Astrocyte (in vitro differentiated cells and primary cell): Measurements from ENCODE around the gene NUDT21. TPM values are rescaled to one million over a fixed set of nuclear protein-coding genes. Genes with fewer than 3 reads are reported as not detected.
"Not testable (repeated sequence)": the region's sequence is repeated elsewhere in the genome, so short reads cannot be mapped to it uniquely, and the experiment has no call there.

ENCODE experiments used
- DNase-seq: peaks from one replicate; pipeline ENCODE4 v3.0.0-alpha.2; 2010; ENCODE audit warnings: low read depth
- FAIRE-seq: peaks from 2 replicates; lab custom pipeline; 2011; peaks lifted over from hg19 to GRCh38; lab: Jason Lieb, UNC
- H2AFZ ChIP-seq: 2 replicates; pipeline ENCODE4 v1.6.0; 2012; ENCODE audit warnings: low read depth, low read length, inconsistent platforms
- H3K27ac ChIP-seq: 2 replicates; pipeline ENCODE4 v1.5.1; 2011; ENCODE audit warnings: low read depth, low read length, inconsistent platforms
- H3K27me3 ChIP-seq: 2 replicates; pipeline ENCODE4 v1.6.0; 2011; ENCODE audit warnings: low read length, inconsistent platforms; ENCODE audit not compliant: insufficient read depth
- H3K36me3 ChIP-seq: 2 replicates; pipeline ENCODE4 v1.5.1; 2011; ENCODE audit warnings: low read length, inconsistent platforms; ENCODE audit not compliant: insufficient read depth
- H3K4me1 ChIP-seq: 2 replicates; pipeline ENCODE4 v1.5.1; 2011; ENCODE audit warnings: low read length, inconsistent platforms; ENCODE audit not compliant: insufficient read depth
- H3K4me2 ChIP-seq: 2 replicates; pipeline ENCODE4 v1.6.0; 2012; ENCODE audit warnings: low read length, inconsistent platforms
- H3K4me3 ChIP-seq: 2 replicates; pipeline ENCODE4 v1.5.1; 2011; ENCODE audit warnings: low read depth, mild to moderate bottlenecking, low read length, inconsistent platforms; ENCODE audit not compliant: insufficient read depth
- H3K79me2 ChIP-seq: 2 replicates; pipeline ENCODE4 v1.6.0; 2012; ENCODE audit warnings: mild to moderate bottlenecking, low read length, inconsistent platforms; ENCODE audit not compliant: insufficient read depth
- H3K9ac ChIP-seq: 2 replicates; pipeline ENCODE4 v1.6.0; 2012; ENCODE audit warnings: mild to moderate bottlenecking, low read length, inconsistent platforms
- H3K9me3 ChIP-seq: 2 replicates; pipeline ENCODE4 v1.5.1; 2012; ENCODE audit warnings: low read depth, mild to moderate bottlenecking, low read length, inconsistent platforms; ENCODE audit not compliant: insufficient read depth
- H4K20me1 ChIP-seq: 2 replicates; pipeline ENCODE4 v1.6.0; 2012; ENCODE audit warnings: low read length, inconsistent platforms; ENCODE audit not compliant: insufficient read depth
- H3K27ac Mint-ChIP-seq: one replicate; pipeline ENCODE4 v1.8.0; 2021; ENCODE audit warnings: mild to moderate bottlenecking, mixed read lengths; ENCODE audit not compliant: unreplicated experiment
- H3K27me3 Mint-ChIP-seq: one replicate; pipeline ENCODE4 v1.8.0; 2021; ENCODE audit warnings: low read depth, mixed read lengths; ENCODE audit not compliant: unreplicated experiment
- H3K36me3 Mint-ChIP-seq: one replicate; pipeline ENCODE4 v1.8.0; 2021; ENCODE audit warnings: low read depth, mixed read lengths; ENCODE audit not compliant: unreplicated experiment
- H3K4me1 Mint-ChIP-seq: one replicate; pipeline ENCODE4 v1.8.0; 2021; ENCODE audit warnings: low read depth, mixed read lengths; ENCODE audit not compliant: unreplicated experiment
- H3K4me3 Mint-ChIP-seq: one replicate; pipeline ENCODE4 v1.8.0; 2021; ENCODE audit warnings: mild to moderate bottlenecking, moderate library complexity, mixed read lengths; ENCODE audit not compliant: unreplicated experiment
- H3K9me3 Mint-ChIP-seq: one replicate; pipeline ENCODE4 v1.8.0; 2021; ENCODE audit warnings: mild to moderate bottlenecking, mixed read lengths; ENCODE audit not compliant: unreplicated experiment
- CTCF ChIP-seq: IDR thresholded peaks from 2 replicates; pipeline ENCODE4 v1.5.1; 2011; ENCODE audit warnings: low read depth, mild to moderate bottlenecking, inconsistent platforms, low read length, moderate library complexity; ENCODE audit not compliant: insufficient read depth
- EZH2 ChIP-seq: IDR thresholded peaks from 2 replicates; pipeline ENCODE4 v1.6.1; 2012; ENCODE audit warnings: mild to moderate bottlenecking, low read length, inconsistent platforms; ENCODE audit not compliant: insufficient read depth
- total RNA-seq: library from RNA; stranded (reverse); gene quantifications from 2 replicates; pipeline ENCODE4 v1.2.1, GENCODE V29; 2021

The NUDT21 gene
- total RNA-seq, 1 donor from 2014 or later: 86.0 TPM

GRCh38 chr16:56493126-56493525 is 42.0 kb upstream of the NUDT21 start:
- no peak for TF ChIP-seq EZH2
- TF ChIP-seq CTCF: no peak
- Mint-ChIP-seq H3K27me3 (no peaks in the 10 kb centered on the region), H3K4me1 (peaks cover 3% of the 10 kb centered on the region), H3K27ac (no peak overlapping the region), H3K4me3 (no peak overlapping the region), H3K9me3 (no peaks in the 10 kb centered on the region), H3K36me3 (peaks cover 2% of the 10 kb centered on the region)
- DNase-seq: no peak
- no peaks in the 10 kb centered on the region for H3K9me3 ChIP-seq
- H3K4me3 ChIP-seq: no peak overlapping the region
- peaks cover 13% of the 10 kb centered on the region for H3K36me3 ChIP-seq
- H3K9ac ChIP-seq: no peak overlapping the region
- no peak overlapping the region for H3K27ac ChIP-seq
- no peaks in the 10 kb centered on the region for H3K4me1 ChIP-seq
- H2AFZ ChIP-seq: no peak overlapping the region
- FAIRE-seq: no peak
- no peaks in the 10 kb centered on the region for H3K27me3 ChIP-seq
- H3K4me2 ChIP-seq: no peak overlapping the region
- H3K79me2 ChIP-seq: no peaks in the 10 kb centered on the region
- no peaks in the 10 kb centered on the region for H4K20me1 ChIP-seq

- Histone ChIP-seq H3K9me3 (no peaks in the 10 kb centered on the region), H3K27ac (no peak overlapping the region), H3K9ac (no peak overlapping the region), H2AFZ (no peak overlapping the region), H3K79me2 (no peaks in the 10 kb centered on the region), H4K20me1 (no peaks in the 10 kb centered on the region), H3K27me3 (no peaks in the 10 kb centered on the region), H3K4me3 (no peak overlapping the region), H3K4me1 (no peaks in the 10 kb centered on the region), H3K36me3 (peaks cover 5% of the 10 kb centered on the region), H3K4me2 (no peak overlapping the region)
- Mint-ChIP-seq H3K27ac (no peak overlapping the region), H3K27me3 (no peaks in the 10 kb centered on the region), H3K4me1 (peaks cover 3% of the 10 kb centered on the region), H3K4me3 (no peak overlapping the region), H3K9me3 (no peaks in the 10 kb centered on the region), H3K36me3 (peaks cover 2% of the 10 kb centered on the region)
- TF ChIP-seq EZH2 (no peak), CTCF (no peak)
- no peak for FAIRE-seq
- DNase-seq: no peak
Observed at GRCh38 chr16:56491657-56492261, 40.6 kb upstream of the NUDT21 start.

- H3K27me3 Mint-ChIP-seq, H3K27ac Mint-ChIP-seq, H3K27me3 ChIP-seq, DNase-seq, H3K27ac ChIP-seq, H3K79me2 ChIP-seq, H3K9me3 ChIP-seq, FAIRE-seq, H3K9me3 Mint-ChIP-seq, H3K36me3 Mint-ChIP-seq, H3K4me3 ChIP-seq, H3K9ac ChIP-seq, H3K4me2 ChIP-seq, H3K36me3 ChIP-seq, H4K20me1 ChIP-seq, H3K4me1 ChIP-seq, H2AFZ ChIP-seq, H3K4me3 Mint-ChIP-seq, H3K4me1 Mint-ChIP-seq: not testable (repeated sequence)
Observed at GRCh38 chr16:56488868-56489267, 37.7 kb upstream of the NUDT21 start.
